ENCODE measurements around the gene NGDN. TPM values are rescaled to one million over a fixed set of nuclear protein-coding genes. Genes with fewer than 3 reads are reported as not detected.
A peak's percentile ranks its signal among the peaks of the same experiment; 100 is the strongest.
"Not testable (repeated sequence)": the region's sequence is repeated elsewhere in the genome, so short reads cannot be mapped to it uniquely, and the experiment has no call there.

Gene NGDN, protein sequence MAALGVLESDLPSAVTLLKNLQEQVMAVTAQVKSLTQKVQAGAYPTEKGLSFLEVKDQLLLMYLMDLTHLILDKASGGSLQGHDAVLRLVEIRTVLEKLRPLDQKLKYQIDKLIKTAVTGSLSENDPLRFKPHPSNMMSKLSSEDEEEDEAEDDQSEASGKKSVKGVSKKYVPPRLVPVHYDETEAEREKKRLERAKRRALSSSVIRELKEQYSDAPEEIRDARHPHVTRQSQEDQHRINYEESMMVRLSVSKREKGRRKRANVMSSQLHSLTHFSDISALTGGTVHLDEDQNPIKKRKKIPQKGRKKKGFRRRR
- 50.6 TPM for polyA plus RNA-seq (2013, experiment 1 of 2)
- 47.2 TPM for polyA plus RNA-seq (2013, experiment 2 of 2)

DNA sequence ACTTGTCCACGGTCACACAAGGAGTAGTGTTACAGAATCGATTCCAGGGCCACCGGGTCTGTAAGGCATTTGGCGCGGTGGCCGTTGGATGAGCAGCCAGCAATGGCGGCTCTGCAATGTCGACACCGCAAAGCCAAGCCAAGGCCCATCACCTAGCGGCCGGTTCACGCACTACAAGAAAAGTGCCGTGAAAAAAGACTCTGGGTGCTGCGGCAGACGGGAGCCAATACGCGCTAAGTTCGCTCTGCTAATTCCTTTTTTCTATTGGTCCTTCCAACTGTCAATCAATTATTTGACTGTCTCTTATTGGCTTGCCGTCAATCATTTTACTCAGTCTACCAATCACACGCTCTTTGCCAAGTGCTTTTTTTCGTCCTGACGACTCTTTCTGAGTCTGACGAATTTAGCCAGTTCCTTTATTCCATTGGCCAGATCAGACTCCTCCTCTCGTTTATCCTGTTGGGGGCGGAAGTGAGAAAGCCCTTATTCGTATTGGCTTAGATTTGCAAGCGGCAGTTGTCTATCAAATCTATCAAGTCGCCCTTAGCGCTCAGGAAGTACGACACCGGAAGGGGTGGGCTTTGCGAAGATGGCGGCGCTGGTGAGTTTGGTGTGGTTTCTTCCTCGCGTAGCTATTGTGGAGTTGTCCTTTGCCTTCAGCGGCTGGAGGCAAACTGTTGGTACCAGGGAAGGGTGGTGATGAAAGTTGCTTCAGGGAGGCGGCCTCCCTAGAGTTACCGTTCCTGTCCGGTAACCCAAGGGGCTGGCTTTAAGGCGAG is at the start of gene NGDN:
Gene NGDN, plus strand, starts transcription at position 577 of the 779 bp plus-strand sequence. Its CDS starts 13 bp downstream, at position 590.
- Histone ChIP-seq H3K9ac (ENCODE audit: low read depth, low read length) (peak within 1 kb of the TSS; percentile 87), H3K36me3 (ENCODE audit: insufficient read depth, low read length) (peaks cover 38% of the 10 kb centered on the region), H3K27ac (ENCODE audit: low read depth, low read length) (peak within 1 kb of the TSS; percentile 78), H3K4me1 (ENCODE audit: insufficient read depth, low read length) (peaks cover 5% of the 10 kb centered on the region; the same call in 1 of the 2 replicates), H3K27me3 (ENCODE audit: insufficient read depth, low read length) (no peaks in the 10 kb centered on the region), H3K4me3 (ENCODE audit: low read length) (peak within 1 kb of the TSS; percentile 86), H3K9me3 (ENCODE audit: insufficient read depth, low read depth, low read length) (no peaks in the 10 kb centered on the region)
- WGBS, result 2% methylated on average over 41 of the region's 41 CpGs

DNA sequence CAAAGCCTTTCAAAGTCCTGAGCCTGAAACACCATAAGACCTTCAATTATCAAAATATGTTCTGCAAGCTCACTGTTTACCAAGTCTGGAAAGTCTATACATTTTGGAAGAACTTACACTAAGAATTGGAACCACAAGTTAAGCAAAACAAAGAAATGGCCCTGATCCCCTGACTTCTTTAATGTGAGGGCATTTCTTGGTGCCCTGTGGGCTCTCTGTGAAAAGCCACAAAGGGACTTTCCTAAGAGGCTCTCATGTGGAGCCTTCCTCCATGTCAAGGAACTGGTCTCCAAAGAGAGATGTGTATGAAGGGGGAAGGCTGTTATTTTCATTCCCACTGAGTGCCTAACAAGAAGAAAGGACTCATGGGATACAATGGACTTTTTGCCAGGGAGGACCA is 47.9 kb upstream of the NGDN start:
- H3K36me3 ChIP-seq (ENCODE audit: insufficient read depth, low read length), result no peaks in the 10 kb centered on the region
- peaks cover 3% of the 10 kb centered on the region; the same call in 1 of the 2 replicates for H3K27me3 ChIP-seq (ENCODE audit: insufficient read depth, low read length)
- H3K27ac ChIP-seq (ENCODE audit: low read depth, low read length), result no peak overlapping the region
- H3K9me3 ChIP-seq (ENCODE audit: insufficient read depth, low read depth, low read length), result no peaks in the 10 kb centered on the region
- no peaks in the 10 kb centered on the region for H3K4me1 ChIP-seq (ENCODE audit: insufficient read depth, low read length)
- H3K4me3 ChIP-seq (ENCODE audit: low read length), result no peak overlapping the region
- no peak overlapping the region for H3K9ac ChIP-seq (ENCODE audit: low read depth, low read length)

DNA sequence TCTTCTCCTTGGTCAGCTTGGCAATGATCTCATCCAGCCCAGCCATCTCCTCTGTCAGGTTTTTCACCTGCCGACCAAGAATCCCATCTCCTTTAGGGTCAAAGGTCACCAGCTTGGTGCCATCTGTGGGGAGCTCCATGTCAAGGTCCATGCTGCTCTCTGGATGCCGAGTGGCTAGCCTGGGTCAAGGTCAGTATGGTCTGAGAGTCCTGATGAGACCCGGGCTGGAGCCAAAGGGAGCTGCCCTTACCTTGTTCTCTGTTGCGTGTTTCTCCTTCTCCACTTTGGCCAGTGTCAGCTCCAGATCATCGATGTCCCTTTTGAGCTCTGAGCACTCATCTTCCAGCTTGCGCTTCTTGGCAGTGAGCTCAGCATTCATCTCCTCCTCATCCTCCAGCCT is 45.8 kb upstream of the NGDN start:
- H3K36me3 ChIP-seq (ENCODE audit: insufficient read depth, low read length), result no peaks in the 10 kb centered on the region
- 92% methylated on average over 6 of the region's 6 CpGs for WGBS

DNA sequence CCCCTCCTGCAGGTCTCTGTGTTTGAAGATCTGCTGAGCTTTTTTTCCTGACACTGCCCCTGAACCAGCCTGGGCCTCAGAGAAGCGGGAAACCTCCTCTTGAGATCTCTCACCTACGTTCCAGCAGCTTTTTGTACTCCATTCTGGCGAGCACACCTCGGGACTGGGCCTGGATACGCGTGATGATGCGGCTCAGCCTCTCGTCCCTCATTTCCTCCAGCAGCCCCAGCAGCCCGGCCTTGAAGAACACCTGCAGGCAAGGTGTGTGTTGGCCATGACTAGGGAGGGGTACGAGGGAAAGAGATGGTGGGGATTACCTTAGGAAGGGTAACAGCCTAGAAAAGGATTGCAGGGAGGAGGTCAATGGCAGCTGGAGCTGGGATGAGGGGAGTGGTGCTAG is 44.3 kb upstream of the NGDN start:
- Histone ChIP-seq H3K36me3 (ENCODE audit: insufficient read depth, low read length) (no peaks in the 10 kb centered on the region), H3K4me3 (ENCODE audit: low read length) (no peak overlapping the region), H3K27ac (ENCODE audit: low read depth, low read length) (no peak overlapping the region), H3K4me1 (ENCODE audit: insufficient read depth, low read length) (no peaks in the 10 kb centered on the region), H3K27me3 (ENCODE audit: insufficient read depth, low read length) (peaks cover 4% of the 10 kb centered on the region; the same call in 1 of the 2 replicates), H3K9ac (ENCODE audit: low read depth, low read length) (no peak overlapping the region), H3K9me3 (ENCODE audit: insufficient read depth, low read depth, low read length) (no peaks in the 10 kb centered on the region)
- WGBS, result 86% methylated on average over 10 of the region's 10 CpGs

More for the DNA sequence above, 45.8 kb upstream of the NGDN start:
- Histone ChIP-seq H3K4me3 (ENCODE audit: low read length) (no peak overlapping the region), H3K9ac (ENCODE audit: low read depth, low read length) (no peak overlapping the region), H3K4me1 (ENCODE audit: insufficient read depth, low read length) (no peaks in the 10 kb centered on the region), H3K27ac (ENCODE audit: low read depth, low read length) (no peak overlapping the region), H3K27me3 (ENCODE audit: insufficient read depth, low read length) (peaks cover 7% of the 10 kb centered on the region; the same call in 1 of the 2 replicates), H3K9me3 (ENCODE audit: insufficient read depth, low read depth, low read length) (no peaks in the 10 kb centered on the region)

DNA sequence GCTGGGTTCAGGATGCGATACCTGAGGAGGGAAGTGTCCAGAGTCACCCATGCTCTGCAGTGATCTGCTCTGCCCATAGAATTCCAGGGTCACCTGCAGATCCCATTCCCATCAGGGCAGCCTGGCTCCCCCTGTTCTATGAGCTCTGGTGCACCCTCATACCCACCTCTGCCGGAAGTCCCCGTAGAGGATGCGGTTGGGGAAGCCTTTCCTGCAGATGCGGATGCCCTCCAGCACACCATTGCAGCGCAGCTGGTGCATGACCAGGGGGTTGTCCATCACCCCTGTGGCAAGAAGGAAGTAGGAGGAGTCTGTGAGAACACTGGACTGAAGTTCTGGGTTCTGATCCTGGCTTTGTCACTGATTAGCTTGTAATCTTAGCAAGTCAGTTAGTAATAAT is 43.7 kb upstream of the NGDN start:
- H3K27ac ChIP-seq (ENCODE audit: low read depth, low read length); H3K27me3 ChIP-seq (ENCODE audit: insufficient read depth, low read length); H3K4me3 ChIP-seq (ENCODE audit: low read length); H3K9me3 ChIP-seq (ENCODE audit: insufficient read depth, low read depth, low read length); H3K4me1 ChIP-seq (ENCODE audit: insufficient read depth, low read length); H3K36me3 ChIP-seq (ENCODE audit: insufficient read depth, low read length); H3K9ac ChIP-seq (ENCODE audit: low read depth, low read length): not testable (repeated sequence)
- 95% methylated on average over 6 of the region's 6 CpGs for WGBS

DNA sequence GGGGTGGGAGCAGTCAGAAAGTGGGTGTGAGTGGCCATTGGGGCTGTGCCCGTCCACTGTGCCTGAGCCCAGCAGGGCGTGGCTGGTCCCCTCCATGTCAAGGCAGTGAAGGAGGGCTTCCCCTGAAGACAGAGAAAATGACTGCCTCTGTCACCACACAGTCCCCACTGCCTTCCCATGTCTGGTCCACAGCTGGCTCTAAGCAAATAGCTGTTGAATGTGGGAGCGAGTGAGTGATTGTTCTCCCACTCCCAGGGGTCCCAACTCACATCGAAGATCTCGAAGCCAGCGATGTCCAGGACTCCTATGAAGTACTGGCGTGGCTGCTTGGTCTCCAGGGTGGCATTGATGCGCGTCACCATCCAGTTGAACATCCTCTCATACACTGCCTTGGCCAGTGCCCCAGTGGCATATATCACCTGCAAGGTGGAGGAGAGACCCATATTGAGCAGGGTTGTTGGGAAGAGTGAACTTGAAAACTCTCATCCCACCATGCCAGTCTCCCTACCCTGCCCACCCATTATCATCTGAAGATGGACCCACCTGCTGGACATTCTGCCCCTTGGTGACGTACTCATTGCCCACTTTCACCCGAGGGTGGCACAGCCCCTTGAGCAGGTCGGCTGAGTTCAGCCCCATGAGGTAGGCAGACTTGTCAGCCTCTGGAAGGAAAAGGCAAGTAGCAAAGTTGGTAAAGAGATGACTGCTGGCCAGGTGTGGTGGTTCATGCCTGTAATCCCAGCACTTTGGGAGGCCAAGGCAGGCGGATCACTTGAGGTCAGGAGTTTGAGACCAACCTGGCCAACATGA is 40.6 kb upstream of the NGDN start:
- WGBS, result 93% methylated on average over 13 of the region's 13 CpGs
- no peaks in the 10 kb centered on the region for H3K9me3 ChIP-seq (ENCODE audit: insufficient read depth, low read depth, low read length)
- H3K9ac ChIP-seq (ENCODE audit: low read depth, low read length), result no peak overlapping the region
- no peaks in the 10 kb centered on the region; the same call in 1 of the 2 replicates for H3K4me1 ChIP-seq (ENCODE audit: insufficient read depth, low read length)
- peaks cover 4% of the 10 kb centered on the region; the same call in 1 of the 2 replicates for H3K27me3 ChIP-seq (ENCODE audit: insufficient read depth, low read length)
- no peaks in the 10 kb centered on the region for H3K36me3 ChIP-seq (ENCODE audit: insufficient read depth, low read length)
- no peak overlapping the region for H3K27ac ChIP-seq (ENCODE audit: low read depth, low read length)
- H3K4me3 ChIP-seq (ENCODE audit: low read length), result no peak overlapping the region

DNA sequence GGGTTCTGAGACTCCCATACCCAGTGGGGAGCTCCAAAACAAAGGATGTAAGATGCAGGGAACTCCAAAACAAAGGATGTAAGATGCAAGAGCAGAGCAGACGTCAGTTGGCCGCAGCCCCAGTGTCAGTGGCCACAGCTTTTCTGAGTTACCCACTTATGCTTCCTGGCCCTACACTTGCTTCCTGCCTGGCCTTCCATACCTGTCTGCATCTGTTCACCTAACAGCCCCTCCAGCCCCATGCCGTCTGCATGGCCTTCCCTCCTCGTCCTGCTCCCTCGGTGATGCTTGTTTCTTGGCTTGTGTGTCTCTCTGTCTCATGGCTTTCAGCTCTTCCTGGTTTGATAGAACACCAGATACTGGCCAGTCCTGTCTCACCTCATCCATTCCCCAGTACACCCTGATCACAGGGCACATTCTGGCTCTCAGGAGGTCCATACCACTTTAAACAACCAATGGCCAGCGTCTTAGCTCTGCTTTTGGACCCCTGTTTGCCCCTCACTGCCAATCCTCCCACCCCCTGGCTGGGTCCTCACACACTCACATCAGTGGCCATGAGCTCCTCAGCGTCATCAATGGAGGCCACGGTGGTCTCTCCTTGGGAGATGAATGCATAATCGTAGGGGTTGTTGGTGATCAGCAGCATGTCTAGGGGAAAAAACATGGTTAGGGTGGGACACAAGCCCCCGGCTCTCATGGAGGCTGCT is 39.3 kb upstream of the NGDN start:
- H3K27ac ChIP-seq (ENCODE audit: low read depth, low read length), result no peak overlapping the region
- H3K9me3 ChIP-seq (ENCODE audit: insufficient read depth, low read depth, low read length), result no peaks in the 10 kb centered on the region
- 86% methylated on average over 10 of the region's 10 CpGs for WGBS
- no peaks in the 10 kb centered on the region for H3K36me3 ChIP-seq (ENCODE audit: insufficient read depth, low read length)
- no peak overlapping the region for H3K4me3 ChIP-seq (ENCODE audit: low read length)
- H3K27me3 ChIP-seq (ENCODE audit: insufficient read depth, low read length), result peaks cover 4% of the 10 kb centered on the region; the same call in 1 of the 2 replicates
- no peaks in the 10 kb centered on the region; the same call in 1 of the 2 replicates for H3K4me1 ChIP-seq (ENCODE audit: insufficient read depth, low read length)
- no peak overlapping the region for H3K9ac ChIP-seq (ENCODE audit: low read depth, low read length)

DNA sequence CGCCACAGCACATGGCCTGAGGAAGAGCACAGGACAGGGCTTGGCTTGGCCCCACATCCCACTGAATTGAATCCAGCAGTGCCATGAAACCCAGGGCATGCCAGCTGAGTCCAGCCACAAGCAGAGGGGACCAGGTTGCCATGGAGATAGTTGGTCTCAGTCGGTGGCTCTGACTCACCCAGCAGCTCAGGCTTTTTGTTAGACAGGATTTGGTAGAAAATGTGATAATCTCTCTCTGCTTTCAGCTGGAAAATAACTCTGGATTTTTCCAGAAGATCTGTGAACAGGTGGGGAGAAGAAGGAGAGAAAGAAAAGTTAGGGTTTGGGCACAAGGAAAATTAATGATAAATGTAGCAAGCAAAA is 38.8 kb upstream of the NGDN start:
- no peaks in the 10 kb centered on the region for H3K9me3 ChIP-seq (ENCODE audit: insufficient read depth, low read depth, low read length)
- H3K9ac ChIP-seq (ENCODE audit: low read depth, low read length), result no peak overlapping the region
- H3K4me3 ChIP-seq (ENCODE audit: low read length), result no peak overlapping the region
- peaks cover 4% of the 10 kb centered on the region; the same call in 1 of the 2 replicates for H3K27me3 ChIP-seq (ENCODE audit: insufficient read depth, low read length)
- no peak overlapping the region for H3K27ac ChIP-seq (ENCODE audit: low read depth, low read length)
- WGBS, result 63% methylated on average over 2 of the region's 2 CpGs
- H3K4me1 ChIP-seq (ENCODE audit: insufficient read depth, low read length), result no peaks in the 10 kb centered on the region; the same call in 1 of the 2 replicates
- H3K36me3 ChIP-seq (ENCODE audit: insufficient read depth, low read length), result no peaks in the 10 kb centered on the region

DNA sequence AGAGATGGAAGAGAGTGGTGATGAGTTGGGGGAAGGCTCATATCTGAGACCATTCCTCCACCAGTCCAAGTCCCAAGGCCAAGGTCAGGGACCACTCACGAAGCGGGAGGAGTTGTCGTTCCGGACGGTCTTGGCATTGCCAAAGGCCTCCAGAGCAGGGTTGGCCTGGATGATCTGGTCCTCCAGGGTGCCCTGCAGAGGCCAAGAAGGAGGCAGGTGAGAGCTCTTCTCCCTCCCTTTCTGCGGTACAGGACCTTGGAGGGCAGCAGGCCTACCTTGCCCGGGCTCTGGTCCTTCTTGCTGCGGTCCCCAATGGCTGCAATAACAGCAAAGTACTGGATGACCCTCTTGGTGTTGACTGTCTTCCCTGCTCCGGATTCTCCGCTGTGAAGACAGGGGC is 38.0 kb upstream of the NGDN start:
- Histone ChIP-seq H3K4me3 (ENCODE audit: low read length) (no peak overlapping the region), H3K27me3 (ENCODE audit: insufficient read depth, low read length) (0 out of 2 replicates have a peak, but pooled peaks cover 4% of the 10 kb centered on the region), H3K9me3 (ENCODE audit: insufficient read depth, low read depth, low read length) (no peaks in the 10 kb centered on the region), H3K4me1 (ENCODE audit: insufficient read depth, low read length) (peaks cover 3% of the 10 kb centered on the region; the same call in 1 of the 2 replicates), H3K9ac (ENCODE audit: low read depth, low read length) (no peak overlapping the region), H3K36me3 (ENCODE audit: insufficient read depth, low read length) (no peaks in the 10 kb centered on the region), H3K27ac (ENCODE audit: low read depth, low read length) (no peak overlapping the region)
- 93% methylated on average over 10 of the region's 10 CpGs for WGBS

DNA sequence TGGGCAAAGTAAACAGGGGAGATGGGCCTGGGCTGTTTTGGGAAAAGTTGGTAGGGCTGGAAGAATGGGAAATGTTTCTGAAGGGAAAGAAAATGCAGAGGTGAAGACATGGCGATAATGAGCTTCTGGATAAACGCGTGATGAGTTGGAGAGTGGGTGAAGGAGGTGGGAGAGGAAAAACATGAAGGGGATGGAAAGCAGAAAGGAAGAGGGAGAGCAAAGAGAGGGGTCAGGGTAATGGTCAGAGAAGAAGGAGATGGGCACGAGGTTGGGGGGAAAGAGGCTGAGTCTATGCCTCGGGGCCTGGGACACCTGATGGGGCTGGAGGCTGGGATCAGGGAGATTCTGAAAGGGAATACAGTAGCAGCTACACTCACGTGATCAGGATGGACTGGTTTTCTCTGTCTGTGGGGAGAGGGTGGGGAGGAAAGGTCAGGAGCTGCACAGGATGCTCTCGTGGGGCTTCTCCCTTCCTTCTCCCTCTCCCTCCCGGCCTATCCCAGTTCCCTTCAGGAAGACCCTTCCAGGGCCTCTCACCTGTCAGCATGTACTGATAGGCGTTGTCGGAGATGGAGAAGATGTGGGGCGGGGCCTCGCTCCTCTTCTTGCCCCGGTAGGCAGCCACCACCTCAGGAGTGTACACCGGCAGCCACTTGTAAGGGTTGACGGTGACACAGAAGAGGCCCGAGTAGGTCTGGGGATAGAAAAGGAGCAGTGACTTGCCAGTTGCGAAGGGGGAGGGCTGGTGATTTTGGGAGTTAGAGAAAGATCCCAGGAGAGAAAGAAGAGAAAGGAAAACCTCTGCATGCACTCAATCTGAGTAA is 37.2 kb upstream of the NGDN start:
- Histone ChIP-seq H3K4me1 (ENCODE audit: insufficient read depth, low read length) (peaks cover 11% of the 10 kb centered on the region; the same call in 1 of the 2 replicates), H3K27me3 (ENCODE audit: insufficient read depth, low read length) (0 out of 2 replicates have a peak, but pooled peaks cover 4% of the 10 kb centered on the region), H3K4me3 (ENCODE audit: low read length) (no peak overlapping the region), H3K9ac (ENCODE audit: low read depth, low read length) (no peak overlapping the region), H3K27ac (ENCODE audit: low read depth, low read length) (no peak overlapping the region), H3K9me3 (ENCODE audit: insufficient read depth, low read depth, low read length) (no peaks in the 10 kb centered on the region), H3K36me3 (ENCODE audit: insufficient read depth, low read length) (no peaks in the 10 kb centered on the region)
- 88% methylated on average over 15 of the region's 17 CpGs for WGBS
